HG03354 (cell line): Measurements from ENCODE around the gene F2RL1.
"Not testable (repeated sequence)": the region's sequence is repeated elsewhere in the genome, so short reads cannot be mapped to it uniquely, and the experiment has no call there.

Experiments used
- ATAC-seq: cut with Tn5 transposase; IDR thresholded peaks from one replicate; pipeline ENCODE4 v1.9.1; 2021; ENCODE audit warnings: mild to moderate bottlenecking; ENCODE audit not compliant: unreplicated experiment, poor library complexity, severe bottlenecking

F2RL1 gene, protein sequence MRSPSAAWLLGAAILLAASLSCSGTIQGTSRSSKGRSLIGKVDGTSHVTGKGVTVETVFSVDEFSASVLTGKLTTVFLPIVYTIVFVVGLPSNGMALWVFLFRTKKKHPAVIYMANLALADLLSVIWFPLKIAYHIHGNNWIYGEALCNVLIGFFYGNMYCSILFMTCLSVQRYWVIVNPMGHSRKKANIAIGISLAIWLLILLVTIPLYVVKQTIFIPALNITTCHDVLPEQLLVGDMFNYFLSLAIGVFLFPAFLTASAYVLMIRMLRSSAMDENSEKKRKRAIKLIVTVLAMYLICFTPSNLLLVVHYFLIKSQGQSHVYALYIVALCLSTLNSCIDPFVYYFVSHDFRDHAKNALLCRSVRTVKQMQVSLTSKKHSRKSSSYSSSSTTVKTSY

DNA sequence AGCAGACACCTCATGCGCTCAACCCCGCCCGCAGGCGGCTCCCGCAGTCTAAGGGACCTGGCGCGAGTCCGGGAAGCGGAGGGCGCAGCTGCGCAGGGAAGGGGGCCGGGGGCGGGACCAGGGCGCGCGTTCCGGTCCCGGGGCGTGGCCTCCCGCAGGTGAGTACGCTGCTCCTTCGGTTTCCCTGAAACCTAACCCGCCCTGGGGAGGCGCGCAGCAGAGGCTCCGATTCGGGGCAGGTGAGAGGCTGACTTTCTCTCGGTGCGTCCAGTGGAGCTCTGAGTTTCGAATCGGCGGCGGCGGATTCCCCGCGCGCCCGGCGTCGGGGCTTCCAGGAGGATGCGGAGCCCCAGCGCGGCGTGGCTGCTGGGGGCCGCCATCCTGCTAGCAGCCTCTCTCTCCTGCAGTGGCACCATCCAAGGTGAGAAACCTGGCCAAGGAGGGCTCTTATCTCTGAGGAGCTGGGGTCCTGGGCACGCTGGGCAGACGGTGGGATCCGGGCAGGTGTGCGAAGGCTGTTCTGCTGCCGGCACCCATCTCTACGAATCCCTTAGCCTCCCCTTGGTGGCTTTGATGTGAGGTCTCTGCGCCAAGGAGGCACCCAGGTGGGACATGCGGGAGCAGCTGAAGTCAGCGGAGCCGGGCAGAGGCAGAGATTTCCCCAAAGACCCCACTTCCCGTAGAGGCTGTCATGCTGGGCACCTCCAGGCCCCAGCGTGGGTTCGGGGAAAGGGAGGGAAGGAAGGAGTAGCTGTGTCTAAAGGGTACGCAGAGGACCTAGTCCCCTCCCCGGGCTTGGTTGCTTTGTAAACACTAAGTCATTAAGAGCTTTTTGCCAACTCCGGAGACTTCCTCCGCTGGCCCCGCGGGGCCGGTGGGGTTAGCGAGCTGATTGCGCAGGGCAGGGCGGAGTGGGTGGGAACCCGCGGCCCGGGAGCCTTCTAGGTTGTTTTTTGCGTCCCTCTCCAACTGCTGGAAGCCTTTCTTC is at the start of gene F2RL1:
Gene F2RL1, plus strand, starts transcription at position 187 of the 988 bp plus-strand sequence. Its CDS starts 153 bp downstream, at position 340.
- no peak for ATAC-seq

GRCh38 chr5:76771041-76771440 is 47.8 kb upstream of the F2RL1 start:
- ATAC-seq: not testable (repeated sequence)

GRCh38 chr5:76771705-76772405 is 47.0 kb upstream of the F2RL1 start:
- no peak for ATAC-seq

DNA sequence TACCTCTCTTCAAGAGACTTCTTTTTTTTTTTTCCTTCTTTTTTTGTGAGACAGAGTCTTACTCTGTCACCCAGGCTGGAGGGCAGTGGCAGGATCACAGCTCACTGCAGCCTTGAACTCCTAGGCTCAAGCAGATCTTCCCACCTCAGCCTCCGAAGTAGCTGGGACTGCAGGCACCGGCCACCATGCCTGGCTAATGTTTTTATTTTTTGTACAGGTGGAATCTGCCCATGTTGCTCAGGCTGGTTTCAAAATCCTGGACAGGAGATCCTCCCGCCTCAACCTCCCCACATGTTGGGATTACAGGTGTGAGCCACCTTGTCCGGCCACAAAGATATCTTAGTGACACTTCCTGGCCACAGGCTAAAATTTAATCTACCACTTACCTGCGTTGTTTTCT is 42.9 kb upstream of the F2RL1 start:
- ATAC-seq: no peak

DNA sequence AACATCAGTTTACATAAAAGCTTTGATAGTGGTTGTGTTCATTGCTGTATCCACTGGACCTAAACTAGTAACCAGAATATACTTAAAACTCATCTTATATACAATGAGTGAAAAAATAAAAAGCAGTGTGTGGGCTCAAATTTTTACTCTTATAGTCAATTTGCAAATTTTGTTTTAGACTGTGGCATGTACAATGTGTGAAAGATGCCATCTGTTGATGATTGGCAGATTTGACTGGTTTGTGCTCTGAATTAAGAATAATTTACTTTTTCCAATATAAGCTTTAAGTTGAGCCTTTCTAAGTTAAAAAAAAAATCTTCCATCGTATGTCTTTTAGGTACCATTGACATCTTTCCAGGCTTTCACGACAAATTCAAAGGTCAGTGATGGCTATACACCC is 42.4 kb upstream of the F2RL1 start:
- ATAC-seq: no peak

- not testable (repeated sequence) for ATAC-seq
Measured at GRCh38 chr5:76780616-76781015, 38.2 kb upstream of the F2RL1 start.

DNA sequence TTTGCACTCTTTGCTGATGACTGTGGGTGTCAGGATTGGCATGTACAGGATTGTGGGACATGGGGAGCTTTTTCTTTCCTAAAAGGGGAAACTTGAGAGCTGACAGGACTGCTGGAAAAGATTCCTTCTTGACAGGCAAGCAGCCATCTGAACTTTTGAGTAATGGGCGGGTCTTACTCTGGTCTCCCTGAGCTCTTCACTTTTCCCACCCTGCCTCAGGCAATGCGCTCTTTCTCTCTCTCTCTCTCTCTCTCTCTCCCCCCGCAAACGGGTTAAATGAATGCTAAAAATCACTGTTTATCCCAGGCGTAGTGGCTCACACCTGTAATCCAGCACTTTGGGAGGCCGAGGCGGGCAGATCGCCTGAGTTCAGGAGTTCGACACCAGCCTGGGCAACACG is 37.1 kb upstream of the F2RL1 start:
- no peak for ATAC-seq

GRCh38 chr5:76782444-76782843 is 36.4 kb upstream of the F2RL1 start:
- no peak for ATAC-seq

DNA sequence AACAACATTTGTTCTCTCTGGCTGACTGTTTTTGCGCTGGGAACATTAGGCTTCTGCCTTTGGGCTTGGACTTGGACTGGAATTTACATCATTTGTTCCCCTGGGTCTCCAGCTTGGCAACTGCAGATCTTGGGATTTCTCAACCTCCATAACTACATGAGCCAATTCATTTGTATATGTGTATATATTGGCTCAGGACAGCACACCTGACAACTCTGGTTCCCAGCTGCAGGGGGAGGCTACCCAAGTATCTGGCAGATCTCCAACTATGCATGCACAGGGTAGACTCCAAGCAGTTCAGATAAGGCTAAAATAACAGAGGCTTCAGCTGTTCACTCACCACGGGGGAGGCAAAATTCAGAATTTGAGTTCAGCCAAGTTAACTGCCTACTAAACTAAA is 31.6 kb upstream of the F2RL1 start:
- no peak for ATAC-seq

GRCh38 chr5:76788362-76788761 is 30.5 kb upstream of the F2RL1 start:
- no peak for ATAC-seq

- ATAC-seq: not testable (repeated sequence)
Measured at GRCh38 chr5:76789275-76789674, 29.6 kb upstream of the F2RL1 start.

DNA sequence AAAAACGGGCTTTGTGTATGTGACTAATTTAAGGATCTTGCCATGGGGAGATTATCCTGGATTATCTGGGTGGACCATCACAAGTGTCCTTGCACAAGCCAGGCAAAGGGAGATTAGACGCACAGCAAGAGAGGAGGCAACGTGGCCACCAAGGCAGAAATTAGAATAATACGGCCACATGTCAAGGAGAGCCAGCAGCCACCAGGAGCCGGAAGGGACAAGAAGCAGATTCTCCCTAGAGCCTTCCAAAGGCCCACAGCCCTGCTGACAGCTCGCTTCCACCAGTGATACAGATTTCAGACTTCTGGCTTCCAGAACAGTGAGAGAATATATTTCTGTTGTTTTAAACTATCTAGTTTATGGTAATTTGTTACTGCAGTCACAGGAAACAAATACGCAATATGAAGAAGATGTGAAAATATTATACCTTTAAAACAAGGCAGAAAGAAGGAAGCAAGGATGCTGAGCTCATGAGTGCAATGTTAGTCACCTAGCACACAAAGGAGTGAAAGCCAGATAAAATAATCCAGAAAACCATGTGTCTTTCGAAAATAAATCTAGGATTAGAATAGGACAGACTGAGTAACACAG is 28.7 kb upstream of the F2RL1 start:
- no peak for ATAC-seq

GRCh38 chr5:76790632-76791290 is 28.1 kb upstream of the F2RL1 start:
- ATAC-seq: no peak

GRCh38 chr5:76791461-76791860 is 27.4 kb upstream of the F2RL1 start:
- no peak for ATAC-seq

GRCh38 chr5:76794871-76795270 is 24.0 kb upstream of the F2RL1 start:
- no peak for ATAC-seq

DNA sequence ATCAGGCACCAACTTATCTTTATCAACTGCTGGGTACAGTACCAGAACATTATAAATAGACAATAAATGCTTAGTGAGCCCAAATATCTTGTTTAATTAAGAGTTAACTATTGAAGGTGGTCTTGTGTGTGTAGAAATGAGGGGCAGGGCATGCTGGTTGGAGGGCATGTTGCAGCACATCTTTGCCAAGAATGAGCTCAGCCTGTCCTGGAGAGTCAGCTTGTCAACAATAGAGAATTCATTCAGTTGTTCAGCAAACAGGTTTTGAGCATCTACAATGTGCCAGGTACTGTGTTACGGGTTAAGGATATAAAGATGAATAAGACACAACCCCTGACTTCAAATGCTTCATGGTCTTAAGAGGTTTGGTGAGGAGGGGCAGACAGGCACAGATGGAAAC is 19.2 kb upstream of the F2RL1 start:
- no peak for ATAC-seq

DNA sequence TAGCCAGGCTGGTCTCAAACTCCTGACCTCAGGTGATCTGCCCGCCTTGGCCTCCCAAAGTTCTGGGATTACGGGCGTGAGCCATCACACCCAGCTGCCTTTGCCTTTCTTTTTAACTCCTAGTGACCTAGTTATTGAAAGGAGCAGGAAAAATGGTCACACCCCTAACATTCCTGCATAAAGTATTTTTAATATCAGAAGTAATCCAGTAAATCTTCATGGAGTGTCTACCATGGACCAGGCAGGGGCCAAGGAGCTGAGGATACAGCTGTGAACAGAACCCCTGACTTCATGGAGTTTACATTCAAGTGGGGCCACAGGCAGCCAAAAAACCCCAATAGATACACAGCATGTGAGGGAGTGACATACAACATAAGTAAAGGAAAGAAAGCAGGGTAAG is 18.3 kb upstream of the F2RL1 start:
- ATAC-seq: no peak

GRCh38 chr5:76801159-76801802 is 17.5 kb upstream of the F2RL1 start:
- ATAC-seq: no peak

GRCh38 chr5:76801803-76802195 is 17.0 kb upstream of the F2RL1 start:
- ATAC-seq: no peak
